LNCAP (cell line): ENCODE measurements around the gene RUNX2.

Source experiments
- CTCF ChIP-seq: fragments of 450-650 bp; IDR thresholded peaks from 2 replicates; pipeline ENCODE4 v1.5.1; 2017; ENCODE audit warnings: mild to moderate bottlenecking

The RUNX2 gene

GRCh38 chr6:45571159-45571558 is 243.0 kb downstream of the RUNX2 start:
- TF ChIP-seq CTCF = no peak

DNA sequence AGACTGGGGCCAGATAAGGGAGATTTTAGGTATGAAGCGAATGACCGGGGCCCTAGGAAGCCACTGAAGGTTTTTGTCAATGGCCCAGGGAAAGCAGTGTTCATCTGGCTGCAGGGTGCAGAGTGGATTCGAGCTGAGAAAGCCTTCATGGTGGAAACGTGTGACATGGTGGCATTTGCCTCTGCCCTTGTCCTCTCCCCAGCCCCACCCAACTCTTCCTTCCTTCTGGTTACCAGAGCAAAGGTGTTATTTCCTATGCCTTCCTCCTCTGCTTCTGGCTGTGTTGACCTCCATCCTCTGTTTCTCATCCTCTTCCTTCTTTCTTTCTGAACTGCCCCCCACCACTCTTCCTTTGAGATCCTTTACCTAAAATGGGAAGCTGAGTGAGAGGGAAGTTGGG is 244.7 kb downstream of the RUNX2 start:
- TF ChIP-seq CTCF = no peak

GRCh38 chr6:45574014-45574461 is 245.9 kb downstream of the RUNX2 start:
- TF ChIP-seq CTCF = no peak

DNA sequence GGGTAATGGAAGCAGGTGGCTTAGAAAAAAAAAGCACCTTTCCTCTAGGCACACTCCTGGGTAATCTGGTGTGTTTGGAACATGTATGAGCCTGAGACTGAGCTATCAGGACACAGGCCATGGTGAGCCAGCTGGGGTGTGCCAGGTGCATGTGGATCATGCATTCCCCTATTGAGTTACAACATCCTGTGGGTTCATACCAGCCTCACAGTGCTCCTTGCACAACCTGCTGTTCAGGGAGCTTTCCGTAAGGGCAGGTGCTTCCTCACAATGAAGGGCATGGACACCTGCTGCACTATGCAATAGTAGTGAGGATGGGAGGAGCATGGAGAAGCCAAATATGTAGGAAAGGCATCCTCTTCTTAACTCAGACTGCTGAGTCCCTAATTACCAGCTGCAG is 246.8 kb downstream of the RUNX2 start:
- no peak for TF ChIP-seq CTCF

- no peak for TF ChIP-seq CTCF
These were observed 248.8 kb downstream of the RUNX2 start for GRCh38 chr6:45576648-45577624.

DNA sequence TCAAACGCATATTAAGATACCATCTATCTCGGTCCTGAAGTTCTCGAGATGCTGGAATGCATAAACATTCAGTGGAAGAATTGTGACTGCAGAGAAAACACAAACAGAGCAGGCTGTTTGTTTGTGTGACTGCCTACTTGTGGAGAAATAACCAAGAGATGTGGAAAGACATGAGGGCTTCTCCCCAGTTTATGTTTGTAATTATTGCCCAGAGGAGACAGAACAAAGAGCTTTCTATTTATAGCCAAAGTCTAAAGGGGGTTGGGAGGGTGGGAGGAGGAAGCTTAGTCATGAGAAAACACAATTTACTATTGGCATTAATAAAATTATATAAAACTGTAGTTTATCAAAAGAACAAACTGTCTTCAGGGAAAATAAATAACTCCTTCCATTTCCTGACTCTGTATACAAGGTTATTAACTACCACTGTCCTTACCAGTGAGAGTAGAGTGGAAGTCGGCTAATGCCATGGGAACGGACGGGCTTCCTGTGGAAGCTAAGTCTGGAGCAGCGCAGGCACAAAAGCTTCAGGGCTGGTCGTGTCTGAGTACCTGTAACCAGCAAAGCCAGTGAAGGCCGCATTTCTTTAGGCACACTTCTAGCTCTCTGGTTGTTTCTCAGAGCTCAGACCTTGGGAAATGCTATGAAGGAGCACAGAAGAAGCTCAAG is 249.8 kb downstream of the RUNX2 start:
- no peak for TF ChIP-seq CTCF

GRCh38 chr6:45584127-45584526 is 256.0 kb downstream of the RUNX2 start:
- TF ChIP-seq CTCF = no peak
